HepG2 (cell line): ENCODE measurements around the gene CTNNA1. TPM values are rescaled to one million over a fixed set of nuclear protein-coding genes. Genes with fewer than 3 reads are reported as not detected.

Experiments
- EP300 ChIP-seq, 3 experiments: sonication (generic) in 1 of 3; formaldehyde crosslinking in 1 of 3; IDR thresholded peaks; 2 replicates each; pipeline versions ENCODE4 v1.5.1 to v1.6.1; 2011 to 2020; ENCODE audit warnings: low read depth in 2 of 3, low read length in 2 of 3, borderline replicate concordance in 1 of 3, improper control_type of control experiment in 1 of 3, mild to moderate bottlenecking in 1 of 3, missing genetic modification reagents in 1 of 3, moderate library complexity in 1 of 3
- ETV5 ChIP-seq: IDR thresholded peaks from 2 replicates; pipeline ENCODE4 v1.6.1; 2018; ENCODE audit warnings: missing biosample characterization, missing genetic modification reagents, inconsistent platforms, borderline replicate concordance
- FOXO1 ChIP-seq: sonication (generic); formaldehyde crosslinking; IDR thresholded peaks from 2 replicates; pipeline ENCODE4 v1.4.0; 2020; ENCODE audit warnings: missing genetic modification reagents
- HINFP ChIP-seq: sonication (generic); formaldehyde crosslinking; IDR thresholded peaks from 2 replicates; pipeline ENCODE4 v1.4.0; 2020; ENCODE audit warnings: low read depth, mild to moderate bottlenecking, missing genetic modification reagents
- IRF1 ChIP-seq: sonication (generic); formaldehyde crosslinking; IDR thresholded peaks from 2 replicates; pipeline ENCODE4 v1.4.0; 2020; ENCODE audit warnings: low read depth, mild to moderate bottlenecking, missing genetic modification reagents
- JUND ChIP-seq: sonication (generic); formaldehyde crosslinking; IDR thresholded peaks from 2 replicates; pipeline ENCODE4 v1.8.0; 2022; ENCODE audit warnings: mild to moderate bottlenecking, missing genetic modification reagents
- NFRKB ChIP-seq: fragments of 450-650 bp; IDR thresholded peaks from 2 replicates; pipeline ENCODE4 v1.6.1; 2017
- NONO ChIP-seq, 2 experiments: fragments of 450-650 bp in 1 of 2; sonication (generic) in 1 of 2; formaldehyde crosslinking in 1 of 2; IDR thresholded peaks in 1 of 2; conservative IDR thresholded peaks in 1 of 2; 2 replicates each; pipeline versions ENCODE4 v1.6.1 to v1.8.0; 2017 to 2022; ENCODE audit warnings: mild to moderate bottlenecking in 1 of 2, missing genetic modification reagents in 1 of 2, moderate library complexity in 1 of 2
- NR0B2 ChIP-seq: sonication (generic); formaldehyde crosslinking; IDR thresholded peaks from 2 replicates; pipeline ENCODE4 v1.4.0; 2020; ENCODE audit warnings: mild to moderate bottlenecking, missing genetic modification reagents
- PAXIP1 ChIP-seq: sonication (generic); formaldehyde crosslinking; conservative IDR thresholded peaks from 2 replicates; pipeline ENCODE4 v1.4.0; 2020; ENCODE audit warnings: mild to moderate bottlenecking, missing genetic modification reagents, moderate library complexity
- YY1 ChIP-seq: IDR thresholded peaks from 2 replicates; pipeline ENCODE4 v1.6.1; 2011; ENCODE audit warnings: low read length, low read depth, moderate library complexity, mild to moderate bottlenecking; ENCODE audit not compliant: insufficient read depth, insufficient replicate concordance
- ZBTB20 ChIP-seq: sonication (generic); formaldehyde crosslinking; IDR thresholded peaks from 2 replicates; pipeline ENCODE4 v1.8.1; 2023; ENCODE audit warnings: missing genetic modification reagents, low read depth, mild to moderate bottlenecking, borderline replicate concordance
- ZBTB39 ChIP-seq: sonication (generic); formaldehyde crosslinking; IDR thresholded peaks from 2 replicates; pipeline ENCODE4 v1.5.0; 2020; ENCODE audit warnings: missing genetic modification reagents
- ZNF382 ChIP-seq: sonication (generic); formaldehyde crosslinking; IDR thresholded peaks from 2 replicates; pipeline ENCODE4 v1.5.0; 2020; ENCODE audit warnings: missing genetic modification reagents, mild to moderate bottlenecking, borderline replicate concordance
- ZNF44 ChIP-seq: sonication (generic); formaldehyde crosslinking; IDR thresholded peaks from 2 replicates; pipeline ENCODE4 v1.5.1; 2020; ENCODE audit warnings: mild to moderate bottlenecking, missing genetic modification reagents
- ZNF562 ChIP-seq: sonication (generic); formaldehyde crosslinking; IDR thresholded peaks from 2 replicates; pipeline ENCODE4 v1.8.0; 2022; ENCODE audit warnings: missing genetic modification reagents, borderline replicate concordance
- ZNF800 ChIP-seq: sonication (generic); formaldehyde crosslinking; IDR thresholded peaks from 2 replicates; pipeline ENCODE4 v1.4.0; 2020; ENCODE audit warnings: missing genetic modification reagents
- polyA plus RNA-seq, 8 experiments: library from polyadenylated mRNA; depleted of rRNA in 3 of 8; stranded (reverse) in 7 of 8; unstranded in 1 of 8; fragments of >200 nt; fragmentation: Illumina TruSeq in 4 of 8; extraction: Trizol in 4 of 8; gene quantifications; 2 replicates each; pipeline versions ENCODE4 v1.2.1 to v1.2.3, GENCODE V29; 2011 to 2016; ENCODE audit warnings: low read depth in 4 of 8, missing spikeins in 1 of 8, mixed read lengths in 1 of 8; ENCODE audit not compliant: insufficient read depth in 1 of 8
- total RNA-seq, 5 experiments: library from RNA; depleted of rRNA; stranded (reverse); fragments of >200 nt; fragmentation: Illumina TruSeq; extraction: Trizol; gene quantifications; 2 replicates each; pipeline ENCODE4 v1.2.3, GENCODE V29; 2016; ENCODE audit warnings: low read depth in 1 of 5

CTNNA1 gene
- total and polyA plus RNA-seq, 2 of the 13 experiments (the other 11 are each of a cell fraction or from before 2014, with no cell fraction given) = 66.8 to 162 TPM

- no peak for TF ChIP-seq ZNF800
- no peak for TF ChIP-seq NONO (IDR thresholded peaks at IDR 0.05)
- peak; percentile 44; the same call in 1 of the 2 replicates for TF ChIP-seq NONO (CRISPR knock-in tag; conservative IDR thresholded peaks at IDR 0.05)
- TF ChIP-seq ZNF562 (CRISPR knock-in tag) = no peak
- TF ChIP-seq ETV5 (CRISPR knock-in tag) = no peak; the same call in 1 of the 2 replicates
- TF ChIP-seq IRF1 (CRISPR knock-in tag) = no peak
- 0 out of 2 replicates have a peak, but pooled peaks have one; percentile 29 for TF ChIP-seq ZBTB39
- no peak for TF ChIP-seq ZNF382 (CRISPR knock-in tag)
- TF ChIP-seq NFRKB = no peak
- no peak for TF ChIP-seq ZNF44
- no peak for TF ChIP-seq NR0B2
- no peak for TF ChIP-seq JUND
- peak; percentile 39 to 51; a peak in 2 of 4 replicates for TF ChIP-seq EP300 (IDR thresholded peaks at IDR 0.05; ENCODE audit: low read depth in 2 of 2, low read length in 2 of 2)
- peak; percentile 35; the same call in 1 of the 2 replicates for TF ChIP-seq EP300 (CRISPR knock-in tag; IDR thresholded peaks at IDR 0.05; ENCODE audit: borderline replicate concordance)
- TF ChIP-seq HINFP (CRISPR knock-in tag) = no peak
- peak; percentile 49 for TF ChIP-seq YY1
- TF ChIP-seq FOXO1 (CRISPR knock-in tag) = peak; percentile 54
- peak; percentile 85 for TF ChIP-seq PAXIP1 (CRISPR knock-in tag)
- TF ChIP-seq ZBTB20 (CRISPR knock-in tag) = no peak
Measured at GRCh38 chr5:138964647-138965201, 211.5 kb downstream of the CTNNA1 start (continued).
